CD8-positive, alpha-beta memory T cell (primary cell): ENCODE results near the gene DDX27. TPM values are rescaled to one million over a fixed set of nuclear protein-coding genes. Genes with fewer than 3 reads are reported as not detected.

ENCODE experiments used
- CTCF ChIA-PET: fragments of 350-600 bp; sonication (Branson Sonifier 250); formaldehyde crosslinking; loops from one replicate; lab custom pipeline; 2021; ENCODE audit warnings: antibody characterized with exemption; lab: Charles Lee
- POLR2A ChIA-PET: fragments of 350-600 bp; sonication (Branson Sonifier 250); formaldehyde crosslinking; loops from one replicate; lab custom pipeline; 2021; ENCODE audit warnings: antibody characterized with exemption; lab: Charles Lee
- DNase-seq, 5 donors: peaks; one replicate each; pipeline versions ENCODE4 v3.0.0 to v3.0.0-alpha.2; 2020 to 2022; ENCODE audit warnings: mixed read lengths in 1 of 5
- H3K27ac ChIP-seq: one replicate; pipeline ENCODE4 v1.7.0; 2013; ENCODE audit warnings: low read depth, mild to moderate bottlenecking, low read length, moderate library complexity
- H3K27me3 ChIP-seq: 2 replicates; pipeline ENCODE4 v1.7.0; 2013; ENCODE audit warnings: low read length, mild to moderate bottlenecking; ENCODE audit not compliant: insufficient read depth, poor library complexity, severe bottlenecking
- H3K36me3 ChIP-seq: 2 replicates; pipeline ENCODE4 v1.7.0; 2013; ENCODE audit warnings: mild to moderate bottlenecking, low read length, moderate library complexity; ENCODE audit not compliant: insufficient read depth
- H3K4me1 ChIP-seq: 2 replicates; pipeline ENCODE4 v1.7.0; 2013; ENCODE audit warnings: mild to moderate bottlenecking, low read length, moderate library complexity; ENCODE audit not compliant: insufficient read depth
- H3K4me3 ChIP-seq: 2 replicates; pipeline ENCODE4 v1.7.0; 2013; ENCODE audit warnings: mild to moderate bottlenecking, low read length
- H3K9me3 ChIP-seq: 2 replicates; pipeline ENCODE4 v1.7.0; 2013; ENCODE audit warnings: mild to moderate bottlenecking, low read length
- H3K27ac Mint-ChIP-seq, 8 donors: one replicate each; pipeline ENCODE4 v1.8.0; 2020 to 2021; ENCODE audit warnings: mixed read lengths in 8 of 8, mild to moderate bottlenecking in 6 of 8, inconsistent platforms in 3 of 8, moderate library complexity in 3 of 8
- H3K27me3 Mint-ChIP-seq, 2 donors: one replicate each; pipeline ENCODE4 v1.8.0; 2020 to 2021; ENCODE audit warnings: mixed read lengths in 2 of 2, mild to moderate bottlenecking in 1 of 2, moderate library complexity in 1 of 2
- H3K36me3 Mint-ChIP-seq, 3 donors: one replicate each; pipeline ENCODE4 v1.8.0; 2020 to 2021; ENCODE audit warnings: mixed read lengths in 3 of 3, inconsistent platforms in 1 of 3, mild to moderate bottlenecking in 1 of 3
- H3K4me1 Mint-ChIP-seq, 3 donors: one replicate each; pipeline ENCODE4 v1.8.0; 2020 to 2021; ENCODE audit warnings: mixed read lengths in 3 of 3, inconsistent platforms in 1 of 3, mild to moderate bottlenecking in 1 of 3
- H3K4me3 Mint-ChIP-seq, 7 donors: one replicate each; pipeline ENCODE4 v1.8.0; 2020 to 2021; ENCODE audit warnings: mixed read lengths in 7 of 7, mild to moderate bottlenecking in 6 of 7, moderate library complexity in 4 of 7, inconsistent platforms in 2 of 7
- H3K9me3 Mint-ChIP-seq, 5 donors: one replicate each; pipeline ENCODE4 v1.8.0; 2020 to 2022; ENCODE audit warnings: mixed read lengths in 5 of 5, mild to moderate bottlenecking in 3 of 5, moderate library complexity in 2 of 5, inconsistent platforms in 1 of 5
- polyA plus RNA-seq: library from polyadenylated mRNA; unstranded; fragments of 300-500 nt; fragmentation: Illumina TruSeq; gene quantifications from one replicate; pipeline ENCODE4 v1.2.3, GENCODE V29; 2021
- total RNA-seq, 2 experiments: library from RNA; stranded (reverse); gene quantifications; one replicate each; pipeline ENCODE4 v1.2.3, GENCODE V29; 2021

The DDX27 gene
- total and polyA plus RNA-seq, 3 experiments from 2014 or later: 50.1 to 68.7 (median 67.3) TPM

DNA sequence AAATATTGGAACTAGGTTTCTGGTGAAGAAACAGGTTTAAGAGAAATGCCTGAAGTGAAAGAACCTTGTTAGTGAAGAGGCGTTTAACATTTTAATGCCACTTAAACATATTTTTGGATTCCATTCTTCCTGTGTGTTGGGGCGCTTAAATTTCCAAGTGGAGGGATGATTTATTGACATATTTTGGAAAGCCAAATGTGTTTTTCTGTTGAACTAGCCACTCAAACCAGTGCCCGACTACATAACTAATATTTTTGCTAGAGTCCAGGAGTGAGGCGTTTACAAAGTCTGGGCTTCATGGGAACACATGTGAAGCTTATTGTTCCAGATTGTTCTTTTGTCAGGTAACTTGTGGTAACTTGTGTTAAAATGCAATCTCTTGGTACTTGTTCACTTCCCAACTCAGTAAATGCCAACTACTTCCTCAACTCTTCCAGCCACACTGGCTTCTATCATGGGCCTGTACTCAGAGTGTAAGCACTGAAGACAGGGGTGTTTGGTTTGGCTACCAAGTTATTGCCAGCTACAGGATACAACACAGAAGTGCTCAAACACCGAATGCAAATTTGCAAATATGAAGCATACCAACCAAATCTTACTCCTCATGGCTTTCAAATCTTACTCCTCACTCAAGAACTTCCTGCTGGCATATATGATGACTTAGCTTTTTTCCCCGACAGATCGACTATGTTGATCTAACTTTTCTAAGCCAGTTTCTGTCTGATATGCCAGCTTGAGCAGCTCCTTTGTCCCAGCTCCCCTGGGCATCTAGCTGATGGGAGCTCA lies 60.7 kb downstream of the DDX27 start:
- Histone ChIP-seq H3K27ac (peak overlapping the region; percentile 88), H3K36me3 (peaks cover 53% of the 10 kb centered on the region), H3K4me1 (peaks cover 69% of the 10 kb centered on the region), H3K9me3 (peaks cover 46% of the 10 kb centered on the region), H3K27me3 (no peaks in the 10 kb centered on the region), H3K4me3 (peak overlapping the region; percentile 97)
- no peak for DNase-seq
- CTCF ChIA-PET: interaction anchor here (0.9 to 2.2 kb wide), 6 partner anchors 8 to 44 kb away, joined by 3 to 8 read pairs (median 4); no protein-coding TSS in a partner anchor
- peak overlapping the region; percentile 90 to 98 (median 93) for H3K4me3 Mint-ChIP-seq
- H3K9me3 Mint-ChIP-seq: peaks cover 39 to 66% (median 63%) of the 10 kb centered on the region in 5 donors
- peaks cover 51 to 89% (median 65%) of the 10 kb centered on the region in 3 donors for H3K36me3 Mint-ChIP-seq
- H3K27me3 Mint-ChIP-seq: peaks cover 0 to 19% of the 10 kb centered on the region in 2 donors
- peaks cover 78 to 88% (median 86%) of the 10 kb centered on the region in 3 donors for H3K4me1 Mint-ChIP-seq
- H3K27ac Mint-ChIP-seq: peak overlapping the region; percentile 84 to 99 (median 92)
- POLR2A ChIA-PET: interaction anchor here (0.9 to 1.7 kb wide), 6 partner anchors 9 to 43 kb away, joined by 3 to 14 read pairs (median 4); no protein-coding TSS in a partner anchor

DNA sequence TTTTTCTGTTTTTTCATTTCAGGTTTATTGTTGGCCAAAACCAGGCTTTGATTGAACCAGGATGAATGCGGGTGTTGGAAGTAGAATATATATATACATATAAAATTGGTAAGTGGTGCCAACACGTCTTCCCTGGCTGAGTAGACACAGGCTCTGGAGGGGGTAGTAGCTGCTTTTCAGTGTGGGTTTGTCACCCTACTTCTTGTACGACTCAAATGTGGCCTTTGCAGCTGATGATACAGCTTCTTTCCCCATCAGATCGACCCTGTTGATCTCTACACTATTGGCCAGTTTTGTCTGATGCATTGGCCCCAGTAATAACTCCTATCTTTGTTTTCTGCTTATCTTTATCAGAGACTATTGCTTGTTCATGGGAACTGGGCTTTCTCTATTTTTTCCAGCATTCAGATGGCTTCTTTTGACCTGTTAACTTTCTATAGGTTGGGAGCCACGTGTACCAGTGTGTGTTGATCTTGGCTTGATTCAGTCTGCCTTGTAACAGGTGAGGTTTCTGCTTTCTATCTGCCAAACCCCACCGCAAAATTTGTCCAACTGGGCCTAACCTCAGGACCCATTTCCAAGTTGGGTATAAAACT lies 61.3 kb downstream of the DDX27 start:
- H3K36me3 ChIP-seq: peaks cover 60% of the 10 kb centered on the region
- Mint-ChIP-seq H3K27ac (peak overlapping the region; percentile 57 to 99 (median 92)), H3K36me3 (peaks cover 55 to 89% (median 72%) of the 10 kb centered on the region in 3 donors), H3K27me3 (peaks cover 0 to 19% of the 10 kb centered on the region in 2 donors), H3K4me3 (peak overlapping the region; percentile 90 to 98 (median 93)), H3K9me3 (peaks cover 43 to 73% (median 68%) of the 10 kb centered on the region in 5 donors), H3K4me1 (peaks cover 79 to 88% (median 85%) of the 10 kb centered on the region in 3 donors)
- POLR2A ChIA-PET: interaction anchor here (0.9 to 1.7 kb wide), 4 partner anchors 11 to 235 kb away, joined by 4 to 14 read pairs (median 6); partner anchors contain the start of gene CSE1L
- DNase-seq: no peak
- peak overlapping the region; percentile 27 for H3K4me3 ChIP-seq
- CTCF ChIA-PET: interaction anchor here (0.7 to 2.2 kb wide), 7 partner anchors 8 to 91 kb away, joined by 3 to 8 read pairs (median 4); no protein-coding TSS in a partner anchor
- no peak overlapping the region for H3K27ac ChIP-seq
- H3K4me1 ChIP-seq: peaks cover 64% of the 10 kb centered on the region
- H3K9me3 ChIP-seq: peaks cover 53% of the 10 kb centered on the region
- H3K27me3 ChIP-seq: no peaks in the 10 kb centered on the region

GRCh38 chr20:49281059-49281912 lies 62.1 kb downstream of the DDX27 start:
- Histone ChIP-seq H3K4me1 (peaks cover 57% of the 10 kb centered on the region), H3K27ac (no peak overlapping the region), H3K27me3 (no peaks in the 10 kb centered on the region), H3K36me3 (peaks cover 67% of the 10 kb centered on the region), H3K9me3 (peaks cover 60% of the 10 kb centered on the region), H3K4me3 (peak overlapping the region; percentile 27)
- H3K27me3 Mint-ChIP-seq: peaks cover 0 to 19% of the 10 kb centered on the region in 2 donors
- H3K36me3 Mint-ChIP-seq: peaks cover 60 to 92% (median 79%) of the 10 kb centered on the region in 3 donors
- ChIA-PET CTCF (interaction anchor here (0.7 to 2.2 kb wide), 7 partner anchors 10 to 92 kb away, joined by 3 to 8 read pairs (median 4); no protein-coding TSS in a partner anchor), POLR2A (interaction anchor here (0.9 to 1.7 kb wide), 5 partner anchors 10 to 235 kb away, joined by 3 to 12 read pairs (median 5); partner anchors contain the start of gene CSE1L)
- H3K9me3 Mint-ChIP-seq: peaks cover 48 to 80% (median 76%) of the 10 kb centered on the region in 5 donors
- peak overlapping the region; percentile 57 to 99 (median 87) for H3K27ac Mint-ChIP-seq
- no peak for DNase-seq
- H3K4me3 Mint-ChIP-seq: peak overlapping the region; percentile 77 to 98 (median 92)
- peaks cover 73 to 88% (median 81%) of the 10 kb centered on the region in 3 donors for H3K4me1 Mint-ChIP-seq

GRCh38 chr20:49281913-49282467 lies 62.8 kb downstream of the DDX27 start:
- peaks cover 0 to 16% of the 10 kb centered on the region in 2 donors for H3K27me3 Mint-ChIP-seq
- H3K27ac Mint-ChIP-seq: peak overlapping the region; percentile 75 to 99 (median 89)
- Histone ChIP-seq H3K27me3 (no peaks in the 10 kb centered on the region), H3K4me1 (peaks cover 51% of the 10 kb centered on the region), H3K27ac (no peak overlapping the region), H3K36me3 (peaks cover 74% of the 10 kb centered on the region), H3K9me3 (peaks cover 67% of the 10 kb centered on the region), H3K4me3 (peak overlapping the region; percentile 11)
- H3K36me3 Mint-ChIP-seq: peaks cover 67 to 92% (median 86%) of the 10 kb centered on the region in 3 donors
- POLR2A ChIA-PET: interaction anchor here (0.9 to 1.7 kb wide), 5 partner anchors 9 to 39 kb away, joined by 3 to 12 read pairs (median 4); no protein-coding TSS in a partner anchor
- H3K4me1 Mint-ChIP-seq: peaks cover 66 to 88% (median 74%) of the 10 kb centered on the region in 3 donors
- H3K9me3 Mint-ChIP-seq: peaks cover 51 to 87% (median 83%) of the 10 kb centered on the region in 5 donors
- peak overlapping the region; percentile 68 to 98 (median 92) for H3K4me3 Mint-ChIP-seq
- CTCF ChIA-PET: interaction anchor here (0.7 to 1.4 kb wide), 5 partner anchors 13 to 65 kb away, joined by 3 to 4 read pairs (median 4); no protein-coding TSS in a partner anchor
- DNase-seq: no peak

GRCh38 chr20:49282584-49283171 lies 63.5 kb downstream of the DDX27 start:
- Mint-ChIP-seq H3K36me3 (peaks cover 73 to 94% (median 93%) of the 10 kb centered on the region in 3 donors), H3K4me1 (peaks cover 70 to 91% (median 79%) of the 10 kb centered on the region in 3 donors), H3K27me3 (peaks cover 0 to 15% of the 10 kb centered on the region in 2 donors), H3K27ac (peak overlapping the region; percentile 75 to 94 (median 89)), H3K9me3 (peaks cover 58 to 94% (median 90%) of the 10 kb centered on the region in 5 donors), H3K4me3 (peak overlapping the region; percentile 68 to 98 (median 92))
- Histone ChIP-seq H3K4me1 (peaks cover 51% of the 10 kb centered on the region), H3K4me3 (peak overlapping the region; percentile 11), H3K9me3 (peaks cover 73% of the 10 kb centered on the region), H3K27ac (peak overlapping the region; percentile 32), H3K27me3 (no peaks in the 10 kb centered on the region), H3K36me3 (peaks cover 81% of the 10 kb centered on the region)
- ChIA-PET CTCF (interaction anchor here (0.7 to 1.4 kb wide), 4 partner anchors 15 to 65 kb away, joined by 3 to 4 read pairs (median 4); no protein-coding TSS in a partner anchor), POLR2A (interaction anchor here (1.0 to 1.7 kb wide), 5 partner anchors 9 to 39 kb away, joined by 4 to 12 read pairs (median 4); no protein-coding TSS in a partner anchor)
- DNase-seq: no peak

GRCh38 chr20:49283176-49283702 lies 64.0 kb downstream of the DDX27 start:
- peak in 1 of 5 donors; percentile 32 for DNase-seq
- Histone ChIP-seq H3K4me1 (peaks cover 51% of the 10 kb centered on the region), H3K9me3 (peaks cover 75% of the 10 kb centered on the region), H3K36me3 (peaks cover 87% of the 10 kb centered on the region), H3K27ac (peak overlapping the region; percentile 32), H3K27me3 (no peaks in the 10 kb centered on the region), H3K4me3 (peak overlapping the region; percentile 11)
- POLR2A ChIA-PET: interaction anchor here (1.2 to 1.7 kb wide), 3 partner anchors 9 to 14 kb away, joined by 4 to 5 read pairs (median 4); no protein-coding TSS in a partner anchor
- Mint-ChIP-seq H3K36me3 (peaks cover 79 to 98% (median 98%) of the 10 kb centered on the region in 3 donors), H3K4me1 (peaks cover 70 to 95% (median 82%) of the 10 kb centered on the region in 3 donors), H3K4me3 (peak overlapping the region; percentile 43 to 98 (median 92)), H3K27me3 (peaks cover 0 to 14% of the 10 kb centered on the region in 2 donors), H3K9me3 (peaks cover 63 to 98% (median 95%) of the 10 kb centered on the region in 5 donors), H3K27ac (peak overlapping the region; percentile 62 to 94 (median 89))
- CTCF ChIA-PET: interaction anchor here (0.9 to 1.4 kb wide), 2 partner anchors 15 to 40 kb away, joined by 4 read pairs; no protein-coding TSS in a partner anchor
